Stimulated activated CD8-positive, alpha-beta memory T cell treated with anti-CD3 and anti-CD28 coated beads, Interleukin-15, amount 100 ng/mL, for 1 hour (primary cell): ENCODE data around the gene TXNDC11.

Experiments
- DNase-seq: peaks from one replicate; pipeline ENCODE4 v3.0.0-alpha.2; 2020; ENCODE audit warnings: low read depth

TXNDC11 gene

GRCh38 chr16:11755022-11755760, 12.5 kb upstream of the TXNDC11 start:
- no peak for DNase-seq

- DNase-seq: no peak
These were observed 10.2 kb upstream of the TXNDC11 start for GRCh38 chr16:11752856-11753255.

GRCh38 chr16:11750056-11750455, 7.4 kb upstream of the TXNDC11 start:
- no peak for DNase-seq

GRCh38 chr16:11748404-11749254, 6.0 kb upstream of the TXNDC11 start:
- DNase-seq: no peak

GRCh38 chr16:11747949-11748403, 5.3 kb upstream of the TXNDC11 start:
- no peak for DNase-seq

GRCh38 chr16:11744075-11744470, 1.4 kb upstream of the TXNDC11 start:
- DNase-seq: no peak

- no peak for DNase-seq
These were observed 834 bp upstream of the TXNDC11 start for GRCh38 chr16:11743308-11744074.

- peak; percentile 17 for DNase-seq
These were observed 543 bp downstream of the TXNDC11 start for GRCh38 chr16:11742093-11742535.

GRCh38 chr16:11740567-11740966, 2.1 kb downstream of the TXNDC11 start:
- DNase-seq: no peak

GRCh38 chr16:11738742-11739544, 3.7 kb downstream of the TXNDC11 start:
- DNase-seq: no peak

GRCh38 chr16:11737713-11738112, 4.9 kb downstream of the TXNDC11 start:
- no peak for DNase-seq

- DNase-seq: no peak
These were observed 5.8 kb downstream of the TXNDC11 start for GRCh38 chr16:11736903-11737302.

GRCh38 chr16:11735787-11736186, 6.9 kb downstream of the TXNDC11 start:
- no peak for DNase-seq

GRCh38 chr16:11734653-11735043, 8.0 kb downstream of the TXNDC11 start:
- no peak for DNase-seq

GRCh38 chr16:11734025-11734652, 8.5 kb downstream of the TXNDC11 start:
- DNase-seq: no peak

GRCh38 chr16:11731222-11731621, 11.4 kb downstream of the TXNDC11 start:
- DNase-seq: no peak

GRCh38 chr16:11729787-11730186, 12.9 kb downstream of the TXNDC11 start:
- DNase-seq: no peak

GRCh38 chr16:11727796-11728543, 14.7 kb downstream of the TXNDC11 start:
- no peak for DNase-seq

GRCh38 chr16:11726008-11726407, 16.6 kb downstream of the TXNDC11 start:
- DNase-seq: no peak

GRCh38 chr16:11725457-11725856, 17.2 kb downstream of the TXNDC11 start:
- no peak for DNase-seq
